ENCODE results near the gene KISS1R.

KISS1R gene

DNA sequence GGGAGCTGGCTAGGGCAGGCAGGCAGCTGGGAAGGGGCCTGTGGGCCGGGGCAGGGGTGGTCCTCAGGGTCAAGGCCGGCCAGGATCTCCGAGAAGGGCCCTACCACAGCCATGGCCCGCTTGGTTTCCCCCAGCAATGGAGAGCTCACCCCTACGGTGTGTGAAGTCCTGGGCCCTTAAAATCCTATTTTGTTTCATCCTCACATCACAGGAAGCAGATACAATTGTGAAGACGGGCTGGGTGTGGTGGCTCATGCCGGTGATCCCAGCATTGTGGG lies 15.1 kb upstream of the KISS1R start (continued):
- TF ChIP-seq, protein P1, sequence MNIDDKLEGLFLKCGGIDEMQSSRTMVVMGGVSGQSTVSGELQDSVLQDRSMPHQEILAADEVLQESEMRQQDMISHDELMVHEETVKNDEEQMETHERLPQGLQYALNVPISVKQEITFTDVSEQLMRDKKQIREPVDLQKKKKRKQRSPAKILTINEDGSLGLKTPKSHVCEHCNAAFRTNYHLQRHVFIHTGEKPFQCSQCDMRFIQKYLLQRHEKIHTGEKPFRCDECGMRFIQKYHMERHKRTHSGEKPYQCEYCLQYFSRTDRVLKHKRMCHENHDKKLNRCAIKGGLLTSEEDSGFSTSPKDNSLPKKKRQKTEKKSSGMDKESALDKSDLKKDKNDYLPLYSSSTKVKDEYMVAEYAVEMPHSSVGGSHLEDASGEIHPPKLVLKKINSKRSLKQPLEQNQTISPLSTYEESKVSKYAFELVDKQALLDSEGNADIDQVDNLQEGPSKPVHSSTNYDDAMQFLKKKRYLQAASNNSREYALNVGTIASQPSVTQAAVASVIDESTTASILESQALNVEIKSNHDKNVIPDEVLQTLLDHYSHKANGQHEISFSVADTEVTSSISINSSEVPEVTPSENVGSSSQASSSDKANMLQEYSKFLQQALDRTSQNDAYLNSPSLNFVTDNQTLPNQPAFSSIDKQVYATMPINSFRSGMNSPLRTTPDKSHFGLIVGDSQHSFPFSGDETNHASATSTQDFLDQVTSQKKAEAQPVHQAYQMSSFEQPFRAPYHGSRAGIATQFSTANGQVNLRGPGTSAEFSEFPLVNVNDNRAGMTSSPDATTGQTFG (tag by site-specific recombination; IDR thresholded peaks at IDR 0.05; ENCODE audit: borderline replicate concordance), result no peak
- TF ChIP-seq SP2 (tag by site-specific recombination; IDR thresholded peaks at IDR 0.05) (no peak), SALL2 (tag by site-specific recombination; IDR thresholded peaks at IDR 0.05; ENCODE audit: borderline replicate concordance) (no peak)

DNA sequence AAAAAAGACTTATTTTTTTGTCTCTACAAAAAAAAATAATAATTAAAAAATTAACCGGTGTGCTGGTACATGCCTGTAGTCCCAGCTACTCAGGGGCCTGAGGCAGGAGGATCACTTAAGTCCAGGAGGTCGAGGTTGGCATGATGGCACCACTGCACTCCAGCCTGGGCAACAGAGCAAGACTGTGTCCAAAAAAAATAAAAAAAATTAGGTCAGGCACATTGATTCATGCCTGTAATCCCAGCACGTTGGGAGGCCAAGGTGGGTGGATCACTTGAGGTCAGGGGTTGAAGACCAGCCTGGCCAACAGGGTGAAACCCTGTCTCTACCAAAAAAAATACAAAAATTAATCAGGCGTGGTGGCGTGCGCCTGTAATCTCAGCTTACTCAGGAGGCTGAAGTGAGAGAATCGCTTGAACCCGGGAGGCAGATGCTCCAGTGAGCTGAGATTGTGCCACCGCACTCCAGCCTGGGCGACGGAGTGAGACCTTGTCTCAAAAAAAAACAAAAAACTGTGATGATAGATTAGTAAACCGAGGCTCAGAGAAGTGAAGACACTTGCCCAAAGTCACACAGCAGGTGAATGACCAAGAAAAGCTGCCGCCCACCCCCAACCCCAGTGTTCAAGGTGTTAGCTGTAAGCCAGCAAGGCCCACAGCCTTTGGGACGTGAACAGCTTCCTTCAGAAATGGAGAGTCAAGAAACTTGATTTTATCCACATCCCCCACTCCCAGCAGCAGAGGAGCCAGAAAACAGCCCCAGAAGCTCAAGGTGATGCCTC lies 14.5 kb upstream of the KISS1R start:
- POLR2A ChIA-PET, result interaction anchor here (1.4 kb wide), 1 partner anchor 8 kb away, joined by 5 read pairs; no protein-coding TSS in a partner anchor
- TF ChIP-seq ZNF768 (tag by site-specific recombination; IDR thresholded peaks at IDR 0.05) (peak; percentile 73; the same call in 1 of the 2 replicates), ZNF248 (tag by site-specific recombination; IDR thresholded peaks at IDR 0.05) (no peak)
- TF ChIP-seq, protein P2, sequence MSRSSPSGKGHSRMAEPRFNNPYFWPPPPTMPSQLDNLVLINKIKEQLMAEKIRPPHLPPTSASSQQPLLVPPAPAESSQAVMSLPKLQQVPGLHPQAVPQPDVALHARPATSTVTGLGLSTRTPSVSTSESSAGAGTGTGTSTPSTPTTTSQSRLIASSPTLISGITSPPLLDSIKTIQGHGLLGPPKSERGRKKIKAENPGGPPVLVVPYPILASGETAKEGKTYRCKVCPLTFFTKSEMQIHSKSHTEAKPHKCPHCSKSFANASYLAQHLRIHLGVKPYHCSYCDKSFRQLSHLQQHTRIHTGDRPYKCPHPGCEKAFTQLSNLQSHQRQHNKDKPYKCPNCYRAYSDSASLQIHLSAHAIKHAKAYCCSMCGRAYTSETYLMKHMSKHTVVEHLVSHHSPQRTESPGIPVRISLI (tag by site-specific recombination; IDR thresholded peaks at IDR 0.05), result 0 out of 2 replicates have a peak, but pooled peaks have one; percentile 26
- no peaks in the 10 kb centered on the region for H3K9me3 ChIP-seq (ENCODE audit: control insufficient read depth, insufficient read depth, low read depth, low read length)
- CTCF ChIA-PET, result interaction anchor here (0.6 to 1.2 kb wide), 4 partner anchors 38 to 349 kb away, joined by 3 to 6 read pairs (median 4); no protein-coding TSS in a partner anchor
- no peak overlapping the region for H3K4me3 ChIP-seq (ENCODE audit: low read depth, low read length)
- H3K4me1 ChIP-seq (ENCODE audit: control insufficient read depth, insufficient read depth, low read length), result no peaks in the 10 kb centered on the region; the same call in 1 of the 2 replicates
- no peak overlapping the region for H3K27ac ChIP-seq (ENCODE audit: extremely low read depth, low read depth, low read length)
- peaks cover 0 to 11% of the 10 kb centered on the region in 2 experiments; a peak in 1 of 3 replicates for H3K36me3 ChIP-seq (ENCODE audit: control insufficient read depth in 2 of 2, insufficient read depth in 1 of 2, low read length in 2 of 2)

DNA sequence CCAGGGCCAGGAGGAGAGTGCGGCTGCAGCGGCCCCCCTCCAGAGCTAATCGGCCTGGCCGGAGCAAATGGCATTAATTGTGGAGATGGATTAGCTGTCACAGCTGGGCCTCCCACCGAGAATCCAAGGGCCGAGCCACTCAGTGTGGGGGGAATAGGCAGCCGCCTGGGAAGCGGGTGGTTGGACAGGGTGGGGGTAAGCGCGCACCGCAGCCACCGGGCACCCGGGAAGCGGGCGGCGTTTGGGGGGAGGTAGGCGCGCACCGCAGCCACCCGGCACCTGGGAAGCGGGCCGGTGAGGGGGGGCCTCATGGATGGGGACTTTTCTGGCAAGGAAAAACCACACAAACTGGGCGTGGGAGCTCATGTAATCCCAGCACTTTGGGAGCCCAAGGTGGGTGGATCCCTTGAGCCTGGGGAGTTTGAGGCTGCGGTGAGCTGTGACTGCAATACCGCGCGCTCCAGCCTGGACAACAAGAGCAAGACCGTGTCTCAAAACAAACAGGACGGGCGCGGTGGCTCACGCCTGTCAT lies 13.8 kb upstream of the KISS1R start:
- H3K27ac ChIP-seq (ENCODE audit: extremely low read depth, low read depth, low read length), result no peak overlapping the region
- no peak for TF ChIP-seq ZNF629 (tag by site-specific recombination; IDR thresholded peaks at IDR 0.05)
- TF ChIP-seq GLI4 (tag by site-specific recombination; IDR thresholded peaks at IDR 0.05), result no peak
- no peak for TF ChIP-seq ZNF658 (tag by site-specific recombination; IDR thresholded peaks at IDR 0.05)
- peak; percentile 99 for TF ChIP-seq GLIS1 (tag by site-specific recombination; IDR thresholded peaks at IDR 0.05)
- no peak for TF ChIP-seq ZNF843 (tag by site-specific recombination; IDR thresholded peaks at IDR 0.05)
- peak; percentile 34; the same call in 1 of the 2 replicates for TF ChIP-seq SP2 (tag by site-specific recombination; IDR thresholded peaks at IDR 0.05)
- TF ChIP-seq ZNF394 (tag by site-specific recombination; IDR thresholded peaks at IDR 0.05; ENCODE audit: borderline replicate concordance), result 0 out of 2 replicates have a peak, but pooled peaks have one; percentile 32
- TF ChIP-seq ZFHX2 (tag by site-specific recombination; conservative IDR thresholded peaks at IDR 0.05), result peak; percentile 78
- no peak for TF ChIP-seq ZNF175 (tag by site-specific recombination; IDR thresholded peaks at IDR 0.05)
- TF ChIP-seq ZBTB8A (tag by site-specific recombination; IDR thresholded peaks at IDR 0.05), result peak; percentile 86
- TF ChIP-seq OSR2 (tag by site-specific recombination; IDR thresholded peaks at IDR 0.05), result 0 out of 2 replicates have a peak, but pooled peaks have one; percentile 11
- TF ChIP-seq, protein P3, sequence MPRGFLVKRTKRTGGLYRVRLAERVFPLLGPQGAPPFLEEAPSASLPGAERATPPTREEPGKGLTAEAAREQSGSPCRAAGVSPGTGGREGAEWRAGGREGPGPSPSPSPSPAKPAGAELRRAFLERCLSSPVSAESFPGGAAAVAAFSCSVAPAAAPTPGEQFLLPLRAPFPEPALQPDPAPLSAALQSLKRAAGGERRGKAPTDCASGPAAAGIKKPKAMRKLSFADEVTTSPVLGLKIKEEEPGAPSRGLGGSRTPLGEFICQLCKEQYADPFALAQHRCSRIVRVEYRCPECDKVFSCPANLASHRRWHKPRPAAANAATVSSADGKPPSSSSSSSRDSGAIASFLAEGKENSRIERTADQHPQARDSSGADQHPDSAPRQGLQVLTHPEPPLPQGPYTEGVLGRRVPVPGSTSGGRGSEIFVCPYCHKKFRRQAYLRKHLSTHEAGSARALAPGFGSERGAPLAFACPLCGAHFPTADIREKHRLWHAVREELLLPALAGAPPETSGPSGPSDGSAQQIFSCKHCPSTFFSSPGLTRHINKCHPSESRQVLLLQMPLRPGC (tag by site-specific recombination; IDR thresholded peaks at IDR 0.05), result no peak
- TF ChIP-seq, protein P4, sequence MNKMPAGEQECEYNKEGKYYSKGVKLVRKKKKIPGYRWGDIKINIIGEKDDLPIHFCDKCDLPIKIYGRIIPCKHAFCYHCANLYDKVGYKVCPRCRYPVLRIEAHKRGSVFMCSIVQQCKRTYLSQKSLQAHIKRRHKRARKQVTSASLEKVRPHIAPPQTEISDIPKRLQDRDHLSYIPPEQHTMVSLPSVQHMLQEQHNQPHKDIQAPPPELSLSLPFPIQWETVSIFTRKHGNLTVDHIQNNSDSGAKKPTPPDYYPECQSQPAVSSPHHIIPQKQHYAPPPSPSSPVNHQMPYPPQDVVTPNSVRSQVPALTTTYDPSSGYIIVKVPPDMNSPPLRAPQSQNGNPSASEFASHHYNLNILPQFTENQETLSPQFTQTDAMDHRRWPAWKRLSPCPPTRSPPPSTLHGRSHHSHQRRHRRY (tag by site-specific recombination; IDR thresholded peaks at IDR 0.05), result no peak
- no peak for TF ChIP-seq BCL11B (tag by site-specific recombination; IDR thresholded peaks at IDR 0.05; ENCODE audit: low read depth)
- TF ChIP-seq, protein P5, sequence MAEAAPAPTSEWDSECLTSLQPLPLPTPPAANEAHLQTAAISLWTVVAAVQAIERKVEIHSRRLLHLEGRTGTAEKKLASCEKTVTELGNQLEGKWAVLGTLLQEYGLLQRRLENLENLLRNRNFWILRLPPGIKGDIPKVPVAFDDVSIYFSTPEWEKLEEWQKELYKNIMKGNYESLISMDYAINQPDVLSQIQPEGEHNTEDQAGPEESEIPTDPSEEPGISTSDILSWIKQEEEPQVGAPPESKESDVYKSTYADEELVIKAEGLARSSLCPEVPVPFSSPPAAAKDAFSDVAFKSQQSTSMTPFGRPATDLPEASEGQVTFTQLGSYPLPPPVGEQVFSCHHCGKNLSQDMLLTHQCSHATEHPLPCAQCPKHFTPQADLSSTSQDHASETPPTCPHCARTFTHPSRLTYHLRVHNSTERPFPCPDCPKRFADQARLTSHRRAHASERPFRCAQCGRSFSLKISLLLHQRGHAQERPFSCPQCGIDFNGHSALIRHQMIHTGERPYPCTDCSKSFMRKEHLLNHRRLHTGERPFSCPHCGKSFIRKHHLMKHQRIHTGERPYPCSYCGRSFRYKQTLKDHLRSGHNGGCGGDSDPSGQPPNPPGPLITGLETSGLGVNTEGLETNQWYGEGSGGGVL (tag by site-specific recombination; IDR thresholded peaks at IDR 0.05), result peak; percentile 90
- TF ChIP-seq EGR2 (tag by site-specific recombination; IDR thresholded peaks at IDR 0.05; ENCODE audit: low read depth), result peak; percentile 74
- TF ChIP-seq ZNF350 (tag by site-specific recombination; IDR thresholded peaks at IDR 0.05), result no peak
- peak; percentile 55; the same call in 1 of the 2 replicates for TF ChIP-seq GLIS2 (tag by site-specific recombination; IDR thresholded peaks at IDR 0.05)

More for the DNA sequence above, 13.8 kb upstream of the KISS1R start:
- POLR2A ChIA-PET, result interaction anchor here (1.4 kb wide), 1 partner anchor 8 kb away, joined by 5 read pairs; no protein-coding TSS in a partner anchor
- no peak overlapping the region for H3K4me3 ChIP-seq (ENCODE audit: low read depth, low read length)
- H3K36me3 ChIP-seq (ENCODE audit: control insufficient read depth in 2 of 2, insufficient read depth in 1 of 2, low read length in 2 of 2), result peaks cover 0 to 10% of the 10 kb centered on the region in 2 experiments; a peak in 1 of 3 replicates
- H3K4me1 ChIP-seq (ENCODE audit: control insufficient read depth, insufficient read depth, low read length), result no peaks in the 10 kb centered on the region; the same call in 1 of the 2 replicates
- no peaks in the 10 kb centered on the region for H3K9me3 ChIP-seq (ENCODE audit: control insufficient read depth, insufficient read depth, low read depth, low read length)
- CTCF ChIA-PET, result interaction anchor here (0.6 to 0.9 kb wide), 3 partner anchors 46 to 102 kb away, joined by 3 to 7 read pairs (median 3); no protein-coding TSS in a partner anchor

Measured in HEK293 (cell line).